Lung (tissue), 12 donors: ENCODE measurements around the gene STX16. TPM values are rescaled to one million over a fixed set of nuclear protein-coding genes. Genes with fewer than 3 reads are reported as not detected.
A peak's percentile ranks its signal among the peaks of the same experiment; 100 is the strongest.

Experiments
- ATAC-seq: fragments of 200-7000 bp; cut with Tn5 transposase; one replicate; pipeline ENCODE4 v1.9.1; 2020; ENCODE audit warnings: moderate number of reproducible peaks; ENCODE audit not compliant: insufficient read depth, low FRiP score
- DNase-seq, 3 donors: peaks; one replicate each; pipeline ENCODE4 v3.0.0-alpha.2; 2013 to 2017
- H3K27ac ChIP-seq, 2 donors: one replicate each; pipeline ENCODE4 v1.5.1; 2013; ENCODE audit warnings: mild to moderate bottlenecking in 2 of 2, moderate library complexity in 2 of 2, control low read depth in 1 of 2, inconsistent platforms in 1 of 2, low read depth in 1 of 2, low read length in 1 of 2
- H3K27me3 ChIP-seq, 3 donors: one replicate each; pipeline ENCODE4 v1.5.1; 2013; ENCODE audit warnings: low read length in 2 of 3; ENCODE audit not compliant: control insufficient read depth in 3 of 3, insufficient read depth in 3 of 3
- H3K36me3 ChIP-seq, 4 donors: one replicate each; pipeline ENCODE4 v1.5.1; 2013; ENCODE audit warnings: low read length in 4 of 4, mild to moderate bottlenecking in 1 of 4, moderate library complexity in 1 of 4; ENCODE audit not compliant: control insufficient read depth in 4 of 4, insufficient read depth in 4 of 4
- H3K4me1 ChIP-seq, 5 donors: one replicate each; pipeline ENCODE4 v1.5.1; 2013; ENCODE audit warnings: low read length in 5 of 5, mild to moderate bottlenecking in 2 of 5, moderate library complexity in 1 of 5; ENCODE audit not compliant: control insufficient read depth in 5 of 5, insufficient read depth in 5 of 5
- H3K4me3 ChIP-seq: one replicate; pipeline ENCODE4 v1.5.1; 2013; ENCODE audit warnings: mild to moderate bottlenecking, control low read depth, moderate library complexity
- H3K9ac ChIP-seq, 2 donors: one replicate each; pipeline ENCODE4 v1.5.1; 2013; ENCODE audit warnings: low read length in 2 of 2, control low read depth in 1 of 2; ENCODE audit not compliant: insufficient read depth in 1 of 2
- H3K9me3 ChIP-seq, 4 donors: one replicate each; pipeline ENCODE4 v1.5.1; 2013; ENCODE audit warnings: low read length in 3 of 4, mild to moderate bottlenecking in 1 of 4, moderate library complexity in 1 of 4; ENCODE audit not compliant: control insufficient read depth in 4 of 4, insufficient read depth in 3 of 4
- whole genome bisulfite sequencing, 2 donors: extraction: QIAGEN DNeasy Blood & Tissue Kit; methylation state at CpG; one replicate each; pipeline ENCODE4 v1.1.7; 2013; 5-methylcytosine and 5-hydroxymethylcytosine counted together
- polyA plus RNA-seq, 2 donors: library from polyadenylated mRNA; stranded (reverse); fragments of 200-250 nt; gene quantifications; one replicate each; pipeline ENCODE4 v1.2.1, GENCODE V29; 2013
- total RNA-seq, 2 donors: library from RNA; depleted of rRNA in 1 of 2; stranded (reverse); fragments of >200 nt in 1 of 2; gene quantifications; one replicate each; pipeline ENCODE4 v1.2.1, GENCODE V29; 2014 to 2021
- TF ChIP-seq, protein P1 (sequence below): IDR thresholded peaks from 2 replicates; pipeline ENCODE4 v1.5.1; 2012; ENCODE audit warnings: mild to moderate bottlenecking; ENCODE audit errors: control extremely low read depth, extremely low read depth
- donor health status: control.
- donor health status: control.
- donor health status: Bipolar disorder and iron deficiency.
- donor health status: healthy.
- donor health status: DM: yes; HTN: yes; CAD: no.

The STX16 gene
- total and polyA plus RNA-seq, 4 donors: 37.1 to 85.2 (median 46.9) TPM

DNA sequence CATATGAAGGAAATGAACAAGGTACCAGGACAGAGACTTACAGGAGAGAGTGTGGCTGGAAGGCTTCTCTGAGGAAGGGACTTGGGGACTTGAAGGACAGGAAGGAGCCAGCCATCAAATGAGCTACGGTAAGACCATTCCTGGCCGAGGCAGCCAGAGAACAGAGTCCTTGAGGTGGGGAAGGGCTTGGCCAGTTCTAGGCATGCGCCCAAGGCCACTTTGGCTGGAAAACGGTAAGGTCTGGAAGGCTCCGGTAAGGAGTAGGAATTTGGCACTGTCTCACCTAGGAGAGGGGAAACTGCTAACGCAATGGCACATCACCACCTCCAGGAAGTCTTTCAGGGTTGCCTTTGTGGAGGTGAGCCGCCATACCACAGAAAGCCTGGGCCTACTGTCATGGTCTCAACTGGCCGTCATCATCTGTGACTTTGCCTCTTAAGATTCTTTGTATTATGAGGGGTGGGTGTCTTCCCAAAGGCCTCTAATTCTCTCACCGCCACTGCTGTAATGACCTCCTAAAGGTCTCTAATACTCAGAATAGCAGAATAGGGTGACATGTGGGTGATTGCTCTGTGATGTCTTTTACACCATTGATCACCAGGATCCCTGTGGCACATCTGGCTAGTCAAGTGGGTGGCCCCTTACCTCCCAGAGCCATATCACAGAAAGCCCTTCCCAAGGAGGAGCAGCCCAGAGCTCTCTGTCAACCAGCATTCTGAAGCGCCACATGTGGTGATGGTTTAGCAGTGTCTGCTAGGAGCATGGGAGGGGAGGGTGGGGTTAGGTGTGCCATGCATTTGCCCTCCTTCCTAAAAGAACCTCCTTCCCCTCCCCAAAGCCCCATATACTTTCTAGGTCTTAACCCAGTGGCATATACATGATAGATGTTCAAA is 17.7 kb upstream of the STX16 start:
- no peak overlapping the region for H3K27ac ChIP-seq
- peaks cover 0 to 15% (median 0%) of the 10 kb centered on the region in 5 donors for H3K4me1 ChIP-seq
- WGBS, 2 donors: 84 to 95% methylated on average over 10 of the region's 10 CpGs
- H3K27me3 ChIP-seq: no peaks in the 10 kb centered on the region
- no peak for ATAC-seq
- H3K9ac ChIP-seq: no peak overlapping the region
- H3K9me3 ChIP-seq: no peaks in the 10 kb centered on the region
- DNase-seq: no peak
- H3K36me3 ChIP-seq: no peaks in the 10 kb centered on the region
- TF ChIP-seq, protein P1, sequence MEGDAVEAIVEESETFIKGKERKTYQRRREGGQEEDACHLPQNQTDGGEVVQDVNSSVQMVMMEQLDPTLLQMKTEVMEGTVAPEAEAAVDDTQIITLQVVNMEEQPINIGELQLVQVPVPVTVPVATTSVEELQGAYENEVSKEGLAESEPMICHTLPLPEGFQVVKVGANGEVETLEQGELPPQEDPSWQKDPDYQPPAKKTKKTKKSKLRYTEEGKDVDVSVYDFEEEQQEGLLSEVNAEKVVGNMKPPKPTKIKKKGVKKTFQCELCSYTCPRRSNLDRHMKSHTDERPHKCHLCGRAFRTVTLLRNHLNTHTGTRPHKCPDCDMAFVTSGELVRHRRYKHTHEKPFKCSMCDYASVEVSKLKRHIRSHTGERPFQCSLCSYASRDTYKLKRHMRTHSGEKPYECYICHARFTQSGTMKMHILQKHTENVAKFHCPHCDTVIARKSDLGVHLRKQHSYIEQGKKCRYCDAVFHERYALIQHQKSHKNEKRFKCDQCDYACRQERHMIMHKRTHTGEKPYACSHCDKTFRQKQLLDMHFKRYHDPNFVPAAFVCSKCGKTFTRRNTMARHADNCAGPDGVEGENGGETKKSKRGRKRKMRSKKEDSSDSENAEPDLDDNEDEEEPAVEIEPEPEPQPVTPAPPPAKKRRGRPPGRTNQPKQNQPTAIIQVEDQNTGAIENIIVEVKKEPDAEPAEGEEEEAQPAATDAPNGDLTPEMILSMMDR: no peak
- no peak overlapping the region for H3K4me3 ChIP-seq

GRCh38 chr20:58634059-58634458 is 17.0 kb upstream of the STX16 start:
- Histone ChIP-seq H3K36me3 (no peaks in the 10 kb centered on the region), H3K27ac (no peak overlapping the region), H3K4me1 (peaks cover 0 to 15% (median 0%) of the 10 kb centered on the region in 5 donors), H3K9me3 (no peaks in the 10 kb centered on the region), H3K27me3 (no peaks in the 10 kb centered on the region), H3K9ac (no peak overlapping the region), H3K4me3 (no peak overlapping the region)
- 79 to 80% methylated on average over 17 of the region's 17 CpGs for WGBS, 2 donors
- TF ChIP-seq, protein P1: no peak
- ATAC-seq: no peak
- no peak for DNase-seq

- Histone ChIP-seq H3K27me3 (peaks cover 0 to 2% (median 0%) of the 10 kb centered on the region in 3 donors), H3K36me3 (no peaks in the 10 kb centered on the region), H3K27ac (no peak overlapping the region), H3K9ac (no peak overlapping the region), H3K4me1 (peaks cover 0 to 15% (median 0%) of the 10 kb centered on the region in 5 donors), H3K4me3 (no peak overlapping the region), H3K9me3 (no peaks in the 10 kb centered on the region)
- TF ChIP-seq, protein P1: no peak
- 48 to 54% methylated on average over 26 of the region's 26 CpGs for WGBS, 2 donors
- no peak for ATAC-seq
- peak; percentile 46 to 85 (median 73) for DNase-seq
These were observed 16.4 kb upstream of the STX16 start for GRCh38 chr20:58634521-58635278.
